Measurements from ENCODE around the gene CYP3A7.
"Not testable (repeated sequence)": the region's sequence is repeated elsewhere in the genome, so short reads cannot be mapped to it uniquely, and the experiment has no call there.

CYP3A7 gene

DNA sequence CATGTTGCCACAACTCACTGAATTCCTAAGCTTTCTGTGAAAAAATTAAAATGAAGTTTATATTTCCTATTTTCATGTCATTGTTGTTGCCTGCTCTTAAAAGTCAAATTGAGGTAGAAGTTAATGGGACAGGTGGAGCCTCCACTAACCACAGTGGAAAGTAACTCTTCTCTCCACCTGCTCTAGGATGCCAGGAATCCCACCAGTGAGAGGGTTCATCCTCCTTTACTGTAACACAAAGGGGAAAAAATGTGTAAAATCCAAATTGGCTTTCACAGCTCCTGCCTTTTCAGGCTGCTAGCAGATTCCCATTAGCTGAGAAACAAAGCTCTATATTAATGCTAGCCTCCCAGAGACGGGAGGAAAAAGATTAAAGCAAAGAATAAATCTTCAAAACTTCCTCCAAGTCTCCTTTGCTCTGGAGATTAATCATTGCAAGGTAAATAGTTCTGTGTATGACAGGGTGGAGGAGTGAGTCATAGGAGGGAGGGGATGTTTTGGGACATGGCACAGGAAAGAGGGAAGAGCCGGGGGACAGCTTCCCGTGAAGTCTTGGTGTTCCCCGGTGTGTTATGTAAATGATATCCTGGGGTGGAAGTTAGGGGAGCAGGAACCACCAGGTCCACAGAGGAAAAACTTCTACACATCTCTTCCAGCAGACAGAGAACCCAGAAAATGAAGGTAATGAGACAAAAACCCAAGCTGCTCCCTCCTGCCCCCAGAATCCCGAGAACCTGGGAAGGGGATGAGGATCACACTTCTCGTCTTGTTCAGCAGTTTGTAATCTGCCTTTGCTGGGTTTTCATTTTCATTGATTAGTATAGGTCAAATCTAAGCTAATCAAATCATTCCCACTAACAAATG is 35.9 kb downstream of the CYP3A7 start:
- not testable (repeated sequence) for DNase-seq

DNA sequence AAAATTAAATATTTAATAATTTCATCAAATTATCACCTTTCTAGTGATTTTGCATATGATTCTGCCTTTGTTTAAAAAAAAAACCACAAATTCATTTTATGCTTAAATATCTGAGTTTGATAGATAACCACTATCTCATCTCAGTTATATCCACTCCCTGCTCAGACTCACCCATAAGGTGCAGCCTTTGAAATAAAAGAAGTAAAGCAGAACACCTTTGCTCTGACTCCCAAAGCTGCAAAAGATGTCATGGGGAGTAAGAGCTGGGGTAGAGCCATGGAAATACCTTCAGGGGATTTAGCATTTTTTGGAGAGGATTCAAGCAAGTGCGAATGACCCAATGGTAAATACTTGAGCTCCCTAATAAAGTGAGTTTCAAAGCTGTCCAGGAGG is 40.1 kb downstream of the CYP3A7 start:
- DNase-seq = no peak

DNA sequence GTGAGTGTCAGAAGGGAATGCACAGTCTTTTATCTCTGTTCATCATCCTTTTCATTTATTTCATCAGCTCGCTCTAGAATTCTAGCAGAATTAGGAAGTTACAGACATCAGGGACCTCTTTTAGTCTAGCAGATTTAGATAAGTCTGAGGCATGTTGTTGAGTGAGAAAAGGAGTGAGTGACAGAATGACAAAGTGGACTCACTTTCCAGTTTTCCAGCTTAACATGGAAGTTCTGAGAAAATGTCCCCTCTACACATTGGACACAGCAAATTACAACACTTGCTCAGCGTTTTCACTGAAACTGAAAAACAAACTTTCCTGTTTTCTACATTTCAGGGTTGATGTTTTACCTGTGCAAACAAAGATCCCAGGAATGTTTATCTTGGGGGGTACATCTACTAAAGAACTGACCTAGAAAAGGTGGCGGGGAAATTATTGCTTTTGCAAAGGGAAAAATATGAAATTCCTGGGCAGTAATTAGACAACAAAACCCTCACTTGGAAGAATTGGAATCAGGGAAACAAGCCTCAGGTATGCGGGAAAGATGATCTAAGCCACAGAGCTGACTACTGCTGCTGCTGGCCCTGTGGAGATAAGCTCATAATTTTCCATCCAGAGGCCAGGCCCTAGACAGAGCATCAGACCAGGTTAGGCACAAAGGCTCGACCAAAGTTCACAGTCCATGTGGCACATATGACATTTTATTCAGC is 40.6 kb downstream of the CYP3A7 start:
- DNase-seq = no peak

DNA sequence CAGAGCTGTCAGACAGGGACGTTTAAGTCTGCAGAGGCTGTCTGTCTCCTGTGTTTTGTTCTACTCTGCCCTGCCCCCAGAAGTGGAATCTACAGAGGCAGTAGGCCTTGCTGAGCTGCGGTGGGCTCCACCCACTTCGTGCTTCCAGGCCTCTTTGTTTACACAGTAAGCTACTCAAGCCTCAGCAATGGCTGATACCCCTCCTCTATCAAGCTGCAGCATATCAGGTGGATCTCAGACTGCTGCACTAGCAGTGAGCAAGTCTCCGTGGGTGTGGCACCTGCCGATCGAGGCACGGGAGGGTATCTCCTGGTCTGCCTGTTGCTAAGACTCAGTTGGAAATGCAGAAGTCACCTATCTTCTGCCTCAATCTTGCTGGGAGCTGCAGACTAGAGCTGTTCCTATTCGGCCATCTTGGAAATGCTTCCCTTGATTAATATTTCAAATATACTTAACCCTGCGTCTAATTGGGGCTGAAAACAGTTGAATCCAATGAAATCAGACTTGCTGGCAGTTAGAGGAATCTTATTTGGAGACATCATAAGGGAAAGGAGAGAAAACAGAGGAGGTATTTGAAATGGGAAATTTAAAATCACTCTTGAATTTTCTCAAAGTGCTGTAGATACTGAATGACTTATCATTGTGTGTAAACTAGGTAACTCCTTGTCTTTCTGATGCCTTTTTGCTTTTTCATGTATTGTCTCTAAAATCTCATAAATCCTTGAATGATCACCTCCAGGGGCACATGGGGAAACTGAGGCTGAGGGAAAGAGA is 41.4 kb downstream of the CYP3A7 start:
- no peak for DNase-seq

DNA sequence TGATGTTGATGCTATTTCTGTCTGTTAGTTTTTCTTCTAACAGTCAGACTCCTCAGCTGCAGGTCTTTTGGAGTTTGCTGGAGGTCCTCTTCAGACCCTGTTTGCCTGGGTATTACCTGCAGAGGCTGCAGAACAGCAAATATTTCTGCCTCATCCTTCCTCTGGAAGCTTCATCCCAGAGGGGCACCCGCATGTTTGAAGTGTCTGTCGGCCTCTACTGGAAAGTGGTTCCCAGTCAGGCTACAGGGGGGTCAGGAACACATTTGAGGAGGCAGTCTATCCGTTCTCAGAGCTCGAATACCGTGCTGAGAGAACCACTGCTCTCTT is 41.9 kb downstream of the CYP3A7 start:
- no peak for DNase-seq

DNA sequence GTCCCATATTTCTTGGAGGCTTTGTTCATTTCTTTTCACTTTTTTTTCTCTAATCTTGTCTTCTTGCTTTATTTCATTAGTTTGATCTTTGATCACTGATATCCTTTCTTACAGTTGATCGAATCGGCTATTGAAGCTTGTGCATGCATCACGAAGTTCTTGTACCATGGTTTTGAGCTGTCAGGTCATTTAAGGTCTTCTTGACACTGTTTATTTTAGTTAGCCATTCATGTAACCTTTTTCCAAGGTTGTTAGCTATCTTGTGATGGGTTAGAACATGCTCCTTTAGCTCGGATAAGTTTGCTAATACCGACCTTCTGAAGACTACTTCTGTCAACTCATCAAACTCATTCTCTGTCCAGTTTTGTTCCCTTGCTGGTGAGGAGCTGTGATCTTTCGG is 42.4 kb downstream of the CYP3A7 start:
- not testable (repeated sequence) for DNase-seq

DNA sequence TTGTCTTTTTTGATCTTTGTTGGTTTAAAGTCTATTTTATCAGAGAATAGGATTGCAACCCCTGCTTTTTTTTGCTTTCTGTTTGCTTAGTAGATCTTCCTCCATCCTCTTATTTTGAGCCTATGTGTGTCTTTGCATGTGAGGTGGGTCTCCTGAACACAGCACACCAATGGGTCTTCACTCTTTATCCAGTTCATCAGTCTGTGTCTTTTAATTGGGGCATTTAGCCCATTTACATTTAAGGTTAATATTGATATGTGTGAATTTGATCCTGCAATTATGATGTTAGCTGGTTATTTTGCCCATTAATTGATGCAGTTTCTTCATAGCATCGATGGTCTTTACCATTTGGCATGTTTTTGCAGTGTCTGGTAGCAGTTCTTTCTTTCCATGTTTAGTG is 43.3 kb downstream of the CYP3A7 start:
- DNase-seq = not testable (repeated sequence)

DNA sequence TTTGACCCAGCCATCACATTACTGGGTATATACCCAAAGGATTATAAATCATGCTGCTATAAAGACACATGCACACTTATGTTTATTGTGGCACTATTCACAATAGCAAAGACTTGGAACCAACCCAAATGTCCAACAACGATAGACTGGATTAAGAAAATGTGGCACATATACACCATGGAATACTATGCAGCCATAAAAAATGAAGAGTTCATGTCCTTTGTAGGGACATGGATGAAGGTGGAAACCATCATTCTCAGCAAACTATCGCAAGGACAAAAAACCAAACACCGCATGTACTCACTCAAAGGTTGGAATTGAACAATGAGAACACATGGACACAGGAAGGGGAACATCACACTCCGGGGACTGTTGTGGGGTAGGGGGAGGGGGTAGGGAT is 44.1 kb downstream of the CYP3A7 start:
- not testable (repeated sequence) for DNase-seq

DNA sequence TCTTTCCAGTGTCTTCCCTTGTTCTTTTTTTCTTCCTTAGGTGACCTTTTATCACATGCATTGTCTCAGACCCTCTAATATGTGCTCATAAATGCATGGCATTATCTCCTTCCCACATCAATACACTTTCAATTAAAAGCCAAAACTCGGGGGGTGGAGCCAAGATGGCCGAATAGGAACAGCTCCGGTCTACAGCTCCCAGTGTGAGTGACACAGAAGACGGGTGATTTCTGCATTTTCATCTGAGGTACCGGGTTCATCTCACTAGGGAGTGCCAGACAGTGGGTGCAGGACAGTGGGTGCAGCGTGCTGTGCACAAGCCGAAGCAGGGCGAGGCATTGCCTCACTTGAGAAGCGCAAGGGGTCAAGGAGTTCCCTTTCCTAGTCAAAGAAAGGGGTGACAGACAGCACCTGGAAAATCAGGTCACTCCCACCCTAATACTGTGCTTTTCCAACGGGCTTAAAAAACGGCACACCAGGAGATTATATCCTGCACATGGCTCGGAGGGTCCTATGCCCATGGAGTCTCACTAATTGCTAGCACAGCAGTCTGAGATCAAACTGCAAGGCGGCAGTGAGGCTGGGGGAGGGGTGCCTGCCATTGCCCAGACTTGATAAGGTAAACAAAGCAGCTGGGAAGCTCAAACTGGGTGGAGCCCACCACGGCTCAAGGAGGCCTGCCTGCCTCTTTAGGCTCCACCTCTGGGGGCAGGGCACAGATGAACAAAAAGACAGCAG is 49.0 kb downstream of the CYP3A7 start:
- DNase-seq = not testable (repeated sequence)

DNA sequence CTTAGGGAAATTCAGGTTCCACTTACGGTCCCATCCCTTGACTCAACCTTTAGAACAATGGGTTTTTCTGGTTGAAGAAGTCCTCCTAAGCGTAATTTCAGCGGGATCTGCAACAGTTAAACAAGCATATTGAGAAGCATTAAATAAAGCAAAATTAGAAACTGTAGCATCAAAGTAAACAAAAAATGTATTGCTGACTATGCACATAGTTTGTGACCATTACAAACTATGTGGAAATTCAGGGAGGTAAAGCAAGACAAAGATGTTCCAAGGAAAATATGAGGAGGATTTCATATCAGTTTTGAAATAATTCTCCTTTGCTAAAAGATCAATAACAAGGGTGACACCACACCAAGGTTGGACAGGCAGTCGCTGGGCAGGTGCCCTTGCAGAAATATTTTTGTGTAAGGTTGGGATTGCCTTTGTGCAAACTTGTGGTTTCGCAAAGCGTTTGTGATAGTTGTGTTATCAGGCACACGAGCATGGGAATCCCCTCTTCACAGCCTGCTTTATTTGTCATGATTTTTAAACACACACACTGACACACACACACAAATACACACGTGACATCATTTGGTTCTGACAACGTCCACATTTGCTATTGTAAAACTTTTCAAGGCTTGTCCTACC is 49.8 kb downstream of the CYP3A7 start:
- no peak for DNase-seq

DNA sequence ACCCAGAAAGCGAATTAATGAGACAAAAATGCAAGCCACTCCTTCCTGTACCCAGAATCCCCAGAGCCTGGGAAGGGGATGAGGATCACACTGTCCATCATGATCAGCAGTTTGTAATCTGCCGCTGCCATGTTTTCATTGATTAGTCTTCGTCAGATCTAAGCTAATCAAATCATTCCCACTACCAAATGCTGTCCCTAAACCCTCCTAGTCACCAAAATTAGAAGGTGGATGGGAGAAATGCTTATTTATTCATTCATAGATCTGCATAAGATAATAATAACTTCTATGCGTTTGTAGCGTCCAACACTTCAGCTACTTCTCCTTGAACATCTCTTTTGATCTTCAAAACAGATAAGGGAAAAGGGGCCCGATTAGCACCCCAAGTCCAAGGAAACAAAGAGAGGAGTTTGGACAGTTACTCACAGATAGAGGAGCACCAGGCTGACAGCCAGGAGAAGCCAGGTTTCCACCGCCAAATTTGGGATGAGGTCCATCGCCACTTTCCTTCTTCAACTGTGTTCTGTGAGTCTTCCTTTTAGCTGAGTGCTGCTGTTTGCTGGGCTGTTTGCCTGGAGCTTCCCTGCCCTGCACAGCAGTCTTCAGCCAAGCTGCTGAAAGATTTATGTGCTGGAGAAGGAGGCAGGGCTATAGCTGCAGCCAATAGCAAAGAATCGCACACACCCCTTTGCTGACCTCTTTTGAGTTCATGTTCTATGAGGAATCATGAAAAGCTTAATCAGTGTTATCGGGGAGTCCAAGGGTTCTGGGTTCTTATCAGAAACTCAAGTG is 55.4 kb downstream of the CYP3A7 start, which contains the start of gene CYP3A5:
CYP3A5 (minus strand) TSS at position 597 of the 792 bp plus-strand sequence; CDS start at position 497, 100 bp downstream.
- no peak for DNase-seq

DNA sequence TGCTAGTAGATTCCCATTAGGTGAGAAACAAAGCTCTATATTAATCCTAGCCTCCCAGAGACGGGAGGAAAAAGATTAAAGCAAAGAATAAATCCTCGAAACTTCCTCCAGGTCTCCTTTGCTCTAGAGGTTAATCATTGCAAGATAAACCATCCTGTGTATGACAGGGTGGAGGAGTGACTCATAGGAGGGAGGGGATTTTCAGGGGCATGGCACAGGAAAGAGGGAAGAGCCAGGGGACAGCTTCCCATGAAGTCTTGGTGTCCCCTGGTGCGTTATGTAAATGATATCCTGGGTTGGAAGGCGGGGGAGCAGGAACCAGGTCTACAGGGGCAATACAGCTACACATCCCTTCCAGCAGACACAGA is 56.0 kb downstream of the CYP3A7 start:
- DNase-seq = no peak

DNA sequence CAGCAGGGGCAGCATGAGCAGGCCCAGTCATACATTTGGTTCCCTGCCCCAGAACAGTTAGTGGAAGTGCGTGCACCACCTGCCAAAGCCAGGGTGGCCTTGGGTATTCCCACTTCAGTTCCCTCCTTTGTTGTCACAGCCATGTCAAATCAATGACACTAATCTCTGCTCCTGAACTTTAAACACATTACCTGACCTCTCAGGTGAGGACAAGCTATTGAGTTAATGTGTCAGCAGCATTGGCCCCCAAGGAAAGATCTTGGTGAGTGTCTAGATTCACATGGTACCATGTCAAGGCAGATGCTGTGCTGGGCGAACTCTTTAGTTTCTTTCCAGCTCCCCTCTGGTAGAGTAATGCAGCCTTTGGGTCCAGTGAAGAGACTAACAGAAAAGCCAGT is 57.3 kb downstream of the CYP3A7 start:
- no peak for DNase-seq

DNA sequence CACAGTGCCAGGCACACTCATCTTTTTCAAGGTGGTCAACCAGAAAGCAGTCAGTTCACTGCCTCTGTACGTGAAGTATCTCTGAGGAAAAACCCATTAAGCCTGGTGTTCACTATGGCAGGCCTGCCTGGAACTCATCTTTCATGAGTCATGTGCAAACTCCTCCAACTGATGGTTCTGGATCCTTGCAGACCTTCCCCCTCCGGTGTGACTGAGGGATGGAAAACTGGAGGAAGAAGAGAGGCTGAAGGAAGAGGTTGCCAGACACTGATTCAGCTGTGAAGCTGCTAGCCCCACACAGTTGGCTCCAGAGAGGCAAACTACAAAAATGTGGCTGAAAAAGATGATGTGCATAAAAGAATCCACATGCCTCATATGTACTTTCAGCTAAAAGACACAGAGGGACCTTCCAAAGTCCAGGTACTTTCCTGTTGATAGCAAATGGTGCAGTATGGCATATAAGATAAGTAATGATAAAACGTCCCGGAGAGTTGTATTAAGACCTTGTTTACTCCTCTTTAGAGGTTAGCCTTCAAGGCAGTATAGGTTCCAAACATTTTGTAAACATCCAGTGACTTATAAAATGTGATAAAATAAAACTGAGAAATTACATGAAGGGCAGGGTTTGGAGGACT is 57.9 kb downstream of the CYP3A7 start:
- DNase-seq = no peak

DNA sequence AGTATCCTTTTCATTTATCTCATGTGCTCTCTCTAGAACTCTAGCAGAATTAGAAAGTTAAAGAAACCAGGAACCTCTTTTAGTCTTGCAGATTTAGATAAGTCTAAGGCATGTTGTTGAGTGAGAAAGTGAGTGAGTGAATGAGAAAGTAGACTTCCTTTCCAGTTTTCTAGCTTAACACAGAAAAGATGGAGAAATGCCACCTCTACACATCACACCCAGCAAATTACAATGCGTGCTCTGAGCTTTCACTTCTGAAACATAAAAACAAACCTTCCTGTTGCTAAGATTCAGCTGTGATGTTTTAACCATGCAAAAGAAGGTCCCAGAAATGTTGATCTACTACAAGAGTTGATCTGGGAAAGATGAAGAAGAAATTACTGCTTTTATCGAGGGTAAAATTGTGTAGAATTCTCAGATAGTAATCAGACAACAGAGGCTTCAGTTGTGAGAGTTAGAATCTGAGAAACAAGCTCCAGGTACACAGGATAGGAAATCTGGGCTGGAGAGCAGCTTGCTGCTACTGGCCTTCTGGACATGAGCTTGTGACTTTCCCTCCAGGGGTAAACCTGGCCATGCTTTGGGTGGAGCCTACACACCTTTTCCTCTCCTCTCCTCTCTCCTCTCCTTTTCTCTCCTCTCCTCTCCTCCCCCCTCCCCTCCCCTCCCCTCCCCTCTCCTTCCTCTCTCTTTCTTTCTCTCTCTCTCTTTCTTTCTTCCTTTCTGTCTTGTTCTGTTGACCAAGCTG is 59.8 kb downstream of the CYP3A7 start:
- no peak for DNase-seq

DNA sequence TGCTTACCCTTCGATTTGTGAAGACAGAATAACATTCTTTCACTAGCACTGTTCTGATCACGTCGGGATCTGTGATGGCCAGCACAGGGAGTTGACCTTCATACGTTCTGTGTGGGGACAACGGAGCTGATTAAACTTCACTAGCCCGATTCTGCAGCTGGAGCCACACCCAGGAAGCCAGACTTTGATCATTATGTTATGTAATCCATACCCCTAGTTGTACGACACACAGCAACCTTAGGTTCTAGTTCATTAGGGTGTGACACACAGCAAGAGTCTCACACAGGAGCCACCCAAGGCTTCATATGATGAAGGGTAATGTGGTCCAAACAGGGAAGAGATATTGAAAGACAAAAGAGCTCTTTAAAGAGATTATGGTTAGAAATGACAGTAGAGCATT is 62.4 kb downstream of the CYP3A7 start:
- DNase-seq = no peak

DNA sequence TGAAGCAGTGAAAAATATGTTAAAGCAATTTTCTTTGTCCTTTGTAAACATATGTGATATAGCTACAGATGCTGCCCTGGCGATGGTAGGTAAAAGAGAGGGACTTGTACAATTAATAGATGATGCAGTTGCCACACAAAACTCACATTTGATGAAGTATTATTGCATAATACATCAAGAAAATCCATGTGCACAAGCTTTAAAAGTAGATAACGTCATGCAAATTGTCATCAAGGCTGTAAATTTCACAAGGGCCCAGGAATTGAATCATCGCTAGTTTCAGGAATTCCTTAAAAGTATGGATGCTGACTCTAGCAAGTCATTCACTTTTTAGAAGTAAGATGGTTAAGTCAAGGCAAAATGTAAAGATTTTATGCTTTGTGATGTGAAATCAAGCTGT is 65.2 kb downstream of the CYP3A7 start:
- DNase-seq = no peak

DNA sequence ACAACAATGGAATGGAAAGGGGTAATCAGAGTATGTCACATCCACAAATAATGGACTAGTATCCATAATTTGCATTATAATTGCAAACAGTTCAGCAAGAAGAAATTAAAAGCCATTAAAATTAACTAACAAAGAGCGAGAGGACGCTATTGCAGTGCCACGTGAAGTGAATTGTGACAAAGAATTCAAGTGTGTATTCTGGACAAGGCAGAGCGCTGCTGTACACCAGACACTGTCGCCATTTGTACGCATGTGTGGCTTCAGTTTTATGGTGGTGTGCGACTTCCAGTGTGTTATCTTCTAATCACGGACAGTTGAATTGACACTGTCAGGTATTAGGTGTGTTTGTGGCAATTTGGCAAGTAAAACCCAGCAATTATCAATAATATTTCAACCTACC is 66.5 kb downstream of the CYP3A7 start:
- no peak for DNase-seq

DNA sequence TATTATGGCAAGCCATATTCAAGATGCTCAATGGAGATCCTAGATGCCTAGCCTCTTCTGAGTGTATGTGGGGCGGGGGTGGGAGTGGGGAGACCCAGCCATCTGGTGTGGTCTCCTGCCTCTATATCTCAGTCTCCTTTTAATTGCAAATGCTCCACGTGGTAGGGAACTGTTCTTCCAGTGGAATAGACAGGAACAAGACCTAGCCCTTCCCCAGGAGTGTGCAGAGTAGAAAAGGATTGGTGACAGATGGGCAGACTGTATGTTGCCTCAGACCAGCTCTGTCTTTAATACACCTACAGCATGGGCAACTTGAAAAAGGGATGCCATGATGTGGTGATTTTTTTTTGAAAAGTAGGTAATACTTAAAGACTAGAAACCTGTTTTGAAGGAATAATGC is 67.8 kb downstream of the CYP3A7 start:
- no peak for DNase-seq

DNA sequence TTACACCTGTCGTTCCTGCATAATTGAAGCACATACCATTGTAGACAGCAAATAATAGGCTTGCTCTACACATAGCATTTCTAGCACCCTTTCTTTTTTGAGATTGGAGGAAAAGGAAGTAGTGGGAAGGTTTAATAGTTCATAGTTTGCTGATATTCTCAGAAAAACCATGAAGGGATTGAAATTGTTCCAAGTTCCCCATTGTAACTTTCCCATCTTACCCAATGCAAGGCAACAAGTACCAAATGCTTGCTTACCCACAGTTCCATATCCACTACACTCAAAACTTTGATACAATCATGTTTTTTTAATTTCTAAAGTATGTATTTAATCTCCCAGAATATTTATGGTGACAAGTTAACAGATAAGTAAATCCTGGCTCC is 69.0 kb downstream of the CYP3A7 start:
- DNase-seq = no peak

Measured in NCI-H1417 treated with DMSO at 0.1 percent for 48 hours (cell line).